Rectal smooth muscle tissue (tissue), 1 donor: Measurements from ENCODE around the gene RGL3.
"Not testable (repeated sequence)": the region's sequence is repeated elsewhere in the genome, so short reads cannot be mapped to it uniquely, and the experiment has no call there.

Source experiments
- H3K27ac ChIP-seq: one replicate; pipeline ENCODE4 v1.7.0; 2013; ENCODE audit warnings: low read depth, low read length, inconsistent platforms
- H3K27me3 ChIP-seq: one replicate; pipeline ENCODE4 v1.7.0; 2013; ENCODE audit warnings: low read length; ENCODE audit not compliant: control insufficient read depth, insufficient read depth
- H3K36me3 ChIP-seq: one replicate; pipeline ENCODE4 v1.7.0; 2013; ENCODE audit warnings: low read length; ENCODE audit not compliant: control insufficient read depth, insufficient read depth
- H3K4me1 ChIP-seq: one replicate; pipeline ENCODE4 v1.7.0; 2013; ENCODE audit warnings: low read length; ENCODE audit not compliant: control insufficient read depth, insufficient read depth
- H3K4me3 ChIP-seq: one replicate; pipeline ENCODE4 v1.7.0; 2013; ENCODE audit warnings: low read length
- H3K9ac ChIP-seq: one replicate; pipeline ENCODE4 v1.7.0; 2013; ENCODE audit warnings: low read length

Gene RGL3

GRCh38 chr19:11356074-11356397 lies 63.1 kb downstream of the RGL3 start:
- H3K9ac ChIP-seq, result no peak overlapping the region
- no peaks in the 10 kb centered on the region for H3K27me3 ChIP-seq
- peak overlapping the region; percentile 71 for H3K4me3 ChIP-seq
- H3K27ac ChIP-seq, result no peak overlapping the region
- H3K36me3 ChIP-seq, result peaks cover 6% of the 10 kb centered on the region
- H3K4me1 ChIP-seq, result peaks cover 4% of the 10 kb centered on the region

DNA sequence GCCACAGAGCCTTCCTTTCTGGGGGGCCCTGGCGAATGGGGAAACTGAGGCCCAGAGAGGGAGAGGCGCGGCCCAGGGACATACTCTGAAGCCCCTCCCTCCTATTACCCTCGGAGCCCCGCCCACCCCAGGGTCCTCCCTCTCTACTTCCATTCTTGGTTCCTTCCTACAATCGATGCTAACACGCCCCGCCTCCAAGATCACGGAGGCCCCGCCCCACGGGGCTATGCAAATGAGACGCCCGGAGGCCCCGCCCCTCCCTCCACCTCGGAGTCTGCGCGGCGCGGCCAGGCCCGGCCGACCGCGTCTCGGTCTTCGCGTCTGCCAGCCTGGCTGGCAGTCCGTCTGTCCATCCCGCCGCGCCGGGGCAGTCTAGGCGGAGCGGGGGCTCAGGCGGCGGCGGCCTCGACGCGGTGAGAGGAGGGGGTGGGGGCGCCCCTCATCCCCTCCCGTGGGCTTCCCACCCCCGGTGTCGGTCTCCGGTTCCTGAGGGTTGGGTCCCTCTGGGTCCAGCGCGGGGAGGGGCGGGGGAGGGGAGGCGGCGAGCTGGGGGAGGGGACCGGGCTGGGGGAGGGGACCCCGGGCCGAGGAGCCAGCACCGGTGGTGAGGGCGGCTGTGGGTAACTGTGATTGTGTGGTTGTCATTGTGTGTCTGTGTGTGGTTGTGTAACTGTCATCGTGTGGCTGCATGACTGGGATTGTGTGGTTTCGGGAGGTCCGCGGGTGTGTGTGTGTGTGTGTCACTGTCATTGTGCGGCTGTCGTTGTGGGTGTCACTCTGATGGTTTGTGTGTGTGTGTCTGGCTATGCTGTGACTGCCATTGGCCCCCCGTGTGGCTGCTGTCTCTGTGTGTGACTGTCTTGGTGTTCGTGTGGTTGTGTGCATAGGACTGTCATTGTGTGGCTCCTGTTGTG lies 63.7 kb downstream of the RGL3 start, which contains the start of gene PLPPR2:
TSS of gene PLPPR2 (plus strand) at position 273 of the 914 bp plus-strand sequence. CDS start 2,242 bp downstream, outside the sequence.
- Histone ChIP-seq H3K4me3 (peak within 1 kb of the TSS; percentile 71), H3K27ac (peak within 1 kb of the TSS; percentile 11), H3K27me3 (no peaks in the 10 kb centered on the region), H3K4me1 (peaks cover 4% of the 10 kb centered on the region), H3K36me3 (peaks cover 6% of the 10 kb centered on the region), H3K9ac (no peak within 1 kb of the TSS)

- not testable (repeated sequence) for H3K4me3 ChIP-seq, H3K9ac ChIP-seq, H3K4me1 ChIP-seq, H3K36me3 ChIP-seq, H3K27ac ChIP-seq, H3K27me3 ChIP-seq
Observed at GRCh38 chr19:11354102-11354501, 65.0 kb downstream of the RGL3 start.

- H3K4me3 ChIP-seq, result no peak overlapping the region
- peaks cover 3% of the 10 kb centered on the region for H3K36me3 ChIP-seq
- H3K27ac ChIP-seq, result no peak overlapping the region
- no peak overlapping the region for H3K9ac ChIP-seq
- H3K4me1 ChIP-seq, result peaks cover 13% of the 10 kb centered on the region
- H3K27me3 ChIP-seq, result no peaks in the 10 kb centered on the region
Observed at GRCh38 chr19:11349171-11349570, 69.9 kb downstream of the RGL3 start.

DNA sequence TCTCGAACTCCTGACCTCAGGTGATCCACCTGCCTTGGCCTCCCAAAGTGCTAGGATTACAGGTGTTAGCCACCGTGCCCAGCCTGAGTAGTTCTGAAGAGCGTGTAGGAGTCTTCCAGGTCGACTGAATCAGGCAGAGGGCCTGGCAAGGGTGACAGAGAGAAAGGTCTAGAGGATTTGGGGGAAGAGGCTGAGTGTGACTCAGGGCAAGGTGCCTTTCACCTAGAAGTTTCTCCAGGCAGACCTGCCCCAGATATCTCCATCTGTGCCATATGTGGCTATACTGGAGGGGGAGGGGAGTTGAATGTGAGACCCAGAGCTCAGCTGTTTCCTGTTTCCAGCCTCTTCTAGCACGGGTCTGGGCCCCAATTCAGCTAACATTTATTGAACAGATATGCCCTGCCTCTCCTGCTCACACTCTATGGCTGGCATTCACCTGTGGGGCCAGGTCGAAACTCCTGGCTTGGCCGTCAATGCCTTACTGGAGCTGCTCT lies 71.5 kb downstream of the RGL3 start:
- Histone ChIP-seq H3K4me3 (no peak overlapping the region), H3K9ac (no peak overlapping the region), H3K36me3 (peaks cover 3% of the 10 kb centered on the region), H3K27ac (no peak overlapping the region), H3K27me3 (no peaks in the 10 kb centered on the region), H3K4me1 (peaks cover 13% of the 10 kb centered on the region)

GRCh38 chr19:11346104-11346940 lies 72.8 kb downstream of the RGL3 start, which contains the start of the genes CCDC159 and TMEM205:
TSS of gene CCDC159 (plus strand) at chr19:11346519. CDS start at chr19:11346607, 88 bp downstream.
TSS of gene TMEM205 (minus strand) at chr19:11346268. CDS start at chr19:11345619, 649 bp downstream.
- Histone ChIP-seq H3K9ac (peak within 1 kb of the TSS; percentile 80), H3K36me3 (peaks cover 3% of the 10 kb centered on the region), H3K4me3 (peak within 1 kb of the TSS; percentile 96)

GRCh38 chr19:11345122-11345803 lies 73.9 kb downstream of the RGL3 start:
- Histone ChIP-seq H3K36me3 (peaks cover 3% of the 10 kb centered on the region), H3K4me3 (peak overlapping the region; percentile 96), H3K4me1 (peaks cover 13% of the 10 kb centered on the region), H3K27me3 (no peaks in the 10 kb centered on the region), H3K9ac (no peak overlapping the region), H3K27ac (no peak overlapping the region)

More at GRCh38 chr19:11346104-11346940, 72.8 kb downstream of the RGL3 start, which contains the start of the genes CCDC159 and TMEM205:
- H3K4me1 ChIP-seq, result peaks cover 13% of the 10 kb centered on the region
- H3K27me3 ChIP-seq, result no peaks in the 10 kb centered on the region
- peak within 1 kb of the TSS; percentile 89 for H3K27ac ChIP-seq
